Right atrium auricular region (tissue), 2 donors: ENCODE results near the gene MTMR3. TPM values are rescaled to one million over a fixed set of nuclear protein-coding genes. Genes with fewer than 3 reads are reported as not detected.

Experiments used
- DNase-seq: peaks from one replicate; pipeline ENCODE4 v3.0.0-alpha.2; 2019; ENCODE audit warnings: low spot score
- H3K27ac ChIP-seq, 2 donors: fragments of 200-600 bp; sonication (generic); 1 replicate in 1 of 2; 2 replicates in 1 of 2; pipeline ENCODE4 v1.5.1; 2016 to 2019
- H3K27me3 ChIP-seq, 2 donors: fragments of 200-600 bp; sonication (generic); one replicate each; pipeline versions ENCODE4 v1.5.1 to v1.6.0; 2017 to 2019
- H3K36me3 ChIP-seq: fragments of 200-600 bp; sonication (generic); one replicate; pipeline ENCODE4 v1.5.1; 2016
- H3K4me1 ChIP-seq, 2 donors: fragments of 200-600 bp; sonication (generic); one replicate each; pipeline versions ENCODE4 v1.5.1 to v1.6.0; 2017 to 2019
- H3K4me3 ChIP-seq, 2 donors: fragments of 200-600 bp; sonication (generic); 1 replicate in 1 of 2; 2 replicates in 1 of 2; pipeline ENCODE4 v1.5.1; 2017 to 2019; ENCODE audit warnings: mild to moderate bottlenecking in 1 of 2, moderate library complexity in 1 of 2
- H3K9me3 ChIP-seq, 2 donors: fragments of 200-600 bp; sonication (generic); one replicate each; pipeline ENCODE4 v1.5.1; 2019
- CTCF ChIP-seq, 2 donors: fragments of 200-600 bp; sonication (generic); IDR thresholded peaks; one replicate each; pipeline ENCODE4 v1.5.1; 2019; ENCODE audit warnings: antibody characterized with exemption in 2 of 2
- total RNA-seq, 2 donors: library from RNA; depleted of rRNA; stranded (reverse); fragments of >200 nt; gene quantifications; one replicate each; pipeline ENCODE4 v1.1.0, GENCODE V29; 2016

MTMR3 gene
- total RNA-seq, 2 donors from 2014 or later, result 27.2 to 38.1 TPM

GRCh38 chr22:30024231-30024630 lies 141.3 kb downstream of the MTMR3 start:
- H3K36me3 ChIP-seq, result peaks cover 87% of the 10 kb centered on the region
- H3K4me3 ChIP-seq, result no peak overlapping the region
- H3K27ac ChIP-seq, result no peak overlapping the region
- H3K9me3 ChIP-seq, result no peaks in the 10 kb centered on the region
- H3K27me3 ChIP-seq, result no peaks in the 10 kb centered on the region
- no peak for DNase-seq
- H3K4me1 ChIP-seq, result peaks cover 0 to 25% of the 10 kb centered on the region in 2 donors
- no peak for TF ChIP-seq CTCF (IDR thresholded peaks at IDR 0.05)

- TF ChIP-seq CTCF (IDR thresholded peaks at IDR 0.05), result no peak
- no peak overlapping the region for H3K4me3 ChIP-seq
- H3K27ac ChIP-seq, result no peak overlapping the region
- DNase-seq, result no peak
- peaks cover 78% of the 10 kb centered on the region for H3K36me3 ChIP-seq
- H3K4me1 ChIP-seq, result peaks cover 0 to 25% of the 10 kb centered on the region in 2 donors
- no peaks in the 10 kb centered on the region for H3K9me3 ChIP-seq
- no peaks in the 10 kb centered on the region for H3K27me3 ChIP-seq
Measured at GRCh38 chr22:30025221-30025620, 142.2 kb downstream of the MTMR3 start.

GRCh38 chr22:30026756-30027155 lies 143.8 kb downstream of the MTMR3 start:
- Histone ChIP-seq H3K4me3 (no peak overlapping the region), H3K4me1 (peaks cover 0 to 25% of the 10 kb centered on the region in 2 donors), H3K36me3 (peaks cover 62% of the 10 kb centered on the region), H3K27me3 (no peaks in the 10 kb centered on the region), H3K9me3 (no peaks in the 10 kb centered on the region), H3K27ac (no peak overlapping the region)
- TF ChIP-seq CTCF (IDR thresholded peaks at IDR 0.05), result no peak
- no peak for DNase-seq

GRCh38 chr22:30027169-30027568 lies 144.2 kb downstream of the MTMR3 start:
- Histone ChIP-seq H3K9me3 (no peaks in the 10 kb centered on the region), H3K27ac (no peak overlapping the region), H3K36me3 (peaks cover 58% of the 10 kb centered on the region), H3K27me3 (no peaks in the 10 kb centered on the region), H3K4me3 (no peak overlapping the region), H3K4me1 (peaks cover 0 to 22% of the 10 kb centered on the region in 2 donors)
- DNase-seq, result no peak
- no peak for TF ChIP-seq CTCF (IDR thresholded peaks at IDR 0.05)

- no peak for TF ChIP-seq CTCF (IDR thresholded peaks at IDR 0.05)
- Histone ChIP-seq H3K9me3 (no peaks in the 10 kb centered on the region), H3K4me1 (peaks cover 0 to 17% of the 10 kb centered on the region in 2 donors), H3K36me3 (peaks cover 52% of the 10 kb centered on the region), H3K27ac (peak overlapping the region in 1 of 2 donors; percentile 5), H3K4me3 (no peak overlapping the region), H3K27me3 (no peaks in the 10 kb centered on the region)
- no peak for DNase-seq
Measured at GRCh38 chr22:30027791-30028190, 144.8 kb downstream of the MTMR3 start.

DNA sequence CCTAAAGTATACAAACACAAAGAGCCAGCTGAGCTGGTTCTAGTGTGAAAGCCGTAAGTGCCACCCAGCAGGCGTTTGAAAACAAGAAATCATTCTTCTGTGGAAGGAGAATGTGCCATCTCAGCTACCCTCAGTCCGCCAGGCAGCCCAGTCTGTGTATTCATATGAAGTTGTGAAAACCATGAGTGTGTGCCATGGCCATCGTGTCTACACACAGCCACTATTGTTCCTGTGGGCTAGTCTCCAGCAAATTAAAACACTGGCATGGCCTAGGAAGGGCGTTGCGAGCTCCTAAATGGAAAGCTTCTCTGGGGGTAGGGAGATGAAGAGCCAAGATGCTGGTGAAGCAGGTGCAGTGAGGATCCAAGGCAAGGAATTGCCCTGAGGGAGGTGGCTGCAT lies 145.8 kb downstream of the MTMR3 start:
- no peak for DNase-seq
- Histone ChIP-seq H3K27ac (no peak overlapping the region), H3K4me3 (no peak overlapping the region), H3K4me1 (peaks cover 0 to 17% of the 10 kb centered on the region in 2 donors), H3K9me3 (no peaks in the 10 kb centered on the region), H3K36me3 (peaks cover 42% of the 10 kb centered on the region), H3K27me3 (no peaks in the 10 kb centered on the region)
- TF ChIP-seq CTCF (IDR thresholded peaks at IDR 0.05), result no peak
